ENCODE data around the gene SUSD1.
"Not testable (repeated sequence)": the region's sequence is repeated elsewhere in the genome, so short reads cannot be mapped to it uniquely, and the experiment has no call there.

Gene SUSD1

DNA sequence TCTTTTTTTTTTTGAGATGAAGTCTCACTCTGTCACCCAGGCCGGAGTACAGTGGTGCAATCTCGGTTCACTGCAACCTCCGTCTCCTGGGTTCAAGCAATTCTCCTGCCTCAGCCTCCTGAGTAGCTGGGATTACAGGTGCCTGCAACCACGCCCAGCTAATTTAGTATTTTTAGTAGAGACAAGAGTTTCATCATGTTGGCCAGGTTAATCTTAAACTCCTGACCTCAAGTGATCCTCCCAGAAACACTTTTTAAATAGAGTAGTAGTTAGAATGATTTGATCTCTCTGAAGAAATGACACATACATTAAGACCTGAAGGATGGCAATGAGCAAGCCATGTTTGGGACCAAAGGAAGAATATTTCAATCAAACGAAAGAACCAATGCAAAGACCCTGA is 46.7 kb downstream of the SUSD1 start:
- not testable (repeated sequence) for DNase-seq

DNA sequence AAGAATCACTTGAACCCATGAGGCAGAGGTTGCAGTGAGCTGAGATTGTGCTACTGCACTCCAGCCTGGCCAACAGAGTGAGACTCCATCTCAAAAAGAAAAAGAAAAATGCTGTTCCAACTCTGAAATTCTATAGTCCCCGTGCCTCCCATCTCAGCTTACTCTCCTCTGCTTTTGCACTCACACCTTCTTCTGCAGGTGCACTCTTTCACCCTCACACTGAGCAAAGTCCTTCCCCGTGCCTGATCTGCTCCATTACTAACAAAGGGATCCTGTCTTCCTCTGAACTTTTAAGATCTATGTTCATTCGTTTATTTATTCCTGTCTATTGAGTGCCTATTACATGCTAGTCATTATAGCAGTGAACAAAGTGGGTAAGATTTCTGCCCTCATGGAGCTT is 47.8 kb downstream of the SUSD1 start:
- no peak for DNase-seq

DNA sequence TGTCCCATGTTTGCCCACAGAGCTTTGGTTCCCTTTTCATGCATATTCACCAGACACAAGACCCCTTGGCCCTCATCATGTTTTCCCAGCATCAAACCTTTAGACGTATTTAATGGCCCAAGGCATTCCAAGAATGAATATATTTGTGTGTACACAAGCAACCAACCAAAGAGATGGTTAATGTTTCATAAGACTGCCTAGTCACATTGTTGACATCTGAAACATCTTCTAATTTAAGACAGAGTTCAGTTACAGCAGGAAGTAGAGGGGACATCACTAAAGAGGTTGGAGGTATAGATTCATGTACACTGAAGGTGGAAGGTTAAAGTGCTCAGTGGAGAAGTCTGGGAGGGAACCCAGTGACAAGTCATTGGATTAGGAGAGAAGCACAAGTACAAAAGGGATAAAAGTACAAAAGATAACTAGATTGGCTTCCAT is 49.1 kb downstream of the SUSD1 start:
- DNase-seq = no peak

DNA sequence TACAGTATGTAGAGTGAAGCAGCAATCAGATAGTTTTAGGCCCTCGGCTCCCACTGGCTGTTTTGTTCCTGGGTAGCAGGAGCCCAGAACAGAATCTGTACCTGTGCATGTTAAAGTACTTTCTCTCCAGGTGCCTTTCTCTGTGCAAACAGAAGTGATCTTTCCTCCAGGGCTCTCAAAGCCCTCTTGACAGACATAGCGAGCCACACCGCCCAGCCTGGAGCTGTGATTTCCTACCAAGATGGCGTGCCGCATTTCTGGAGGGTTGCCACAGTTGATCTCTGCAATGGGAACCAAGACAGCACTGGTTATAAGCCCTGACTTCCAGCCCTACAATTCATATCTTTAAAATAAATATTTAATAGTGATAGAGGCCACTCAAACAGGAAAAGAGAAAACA is 50.9 kb downstream of the SUSD1 start:
- DNase-seq = no peak

DNA sequence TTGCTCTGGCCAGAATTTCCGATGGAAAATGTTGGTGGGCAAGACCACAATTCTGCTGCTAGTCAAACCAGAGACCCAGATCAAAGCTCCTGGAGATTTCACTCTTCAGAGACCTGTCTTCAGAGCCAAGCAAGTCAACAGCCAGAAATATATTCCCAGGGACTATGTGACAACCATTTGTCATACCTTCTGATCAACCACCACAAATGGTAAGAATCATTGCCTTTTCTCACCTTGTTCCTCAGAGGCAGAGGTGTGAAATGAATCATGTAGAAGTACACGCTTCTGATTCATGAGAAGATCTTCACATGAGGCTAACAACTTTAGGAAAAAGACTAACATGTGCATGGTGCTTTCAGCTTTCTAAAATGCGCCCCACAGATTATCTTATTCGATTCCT is 53.5 kb downstream of the SUSD1 start:
- DNase-seq = no peak

DNA sequence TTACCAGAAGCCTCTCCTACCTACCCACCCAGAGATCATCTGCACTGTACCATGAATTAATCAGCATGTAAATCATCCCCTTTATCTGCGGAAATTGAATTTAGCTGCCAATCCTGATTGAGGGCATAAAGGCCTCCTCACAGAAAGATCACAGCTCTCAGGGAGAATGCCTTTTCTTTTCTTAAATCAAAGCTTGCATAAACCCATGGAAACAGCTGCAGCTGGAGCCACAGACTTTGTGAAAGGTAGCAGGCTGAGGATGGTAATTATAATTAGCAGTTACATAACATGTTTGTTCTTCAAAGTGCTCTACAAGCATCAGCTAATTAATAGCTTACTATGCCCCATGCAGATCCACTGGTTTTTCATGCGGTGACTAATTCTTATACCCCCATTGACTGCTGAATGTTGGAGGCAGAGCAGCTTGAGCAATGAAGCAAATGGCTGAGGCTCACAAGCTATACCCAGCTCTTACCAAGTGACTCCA is 54.6 kb downstream of the SUSD1 start:
- no peak for DNase-seq

DNA sequence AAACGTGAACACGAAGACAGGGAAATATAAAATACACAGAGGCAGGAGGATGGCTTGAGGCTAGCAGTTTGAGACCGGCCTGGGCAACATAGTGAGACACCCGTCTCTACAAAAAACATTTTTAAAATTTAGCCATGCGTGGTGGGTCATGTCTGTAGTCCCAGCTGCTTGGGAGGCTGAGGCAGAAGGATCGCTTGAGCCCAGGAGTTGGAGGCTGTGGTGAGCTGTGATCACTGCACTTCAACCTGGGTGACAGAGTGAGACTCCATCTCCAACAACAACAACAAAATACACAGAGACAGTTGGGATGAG is 55.1 kb downstream of the SUSD1 start:
- no peak for DNase-seq

DNA sequence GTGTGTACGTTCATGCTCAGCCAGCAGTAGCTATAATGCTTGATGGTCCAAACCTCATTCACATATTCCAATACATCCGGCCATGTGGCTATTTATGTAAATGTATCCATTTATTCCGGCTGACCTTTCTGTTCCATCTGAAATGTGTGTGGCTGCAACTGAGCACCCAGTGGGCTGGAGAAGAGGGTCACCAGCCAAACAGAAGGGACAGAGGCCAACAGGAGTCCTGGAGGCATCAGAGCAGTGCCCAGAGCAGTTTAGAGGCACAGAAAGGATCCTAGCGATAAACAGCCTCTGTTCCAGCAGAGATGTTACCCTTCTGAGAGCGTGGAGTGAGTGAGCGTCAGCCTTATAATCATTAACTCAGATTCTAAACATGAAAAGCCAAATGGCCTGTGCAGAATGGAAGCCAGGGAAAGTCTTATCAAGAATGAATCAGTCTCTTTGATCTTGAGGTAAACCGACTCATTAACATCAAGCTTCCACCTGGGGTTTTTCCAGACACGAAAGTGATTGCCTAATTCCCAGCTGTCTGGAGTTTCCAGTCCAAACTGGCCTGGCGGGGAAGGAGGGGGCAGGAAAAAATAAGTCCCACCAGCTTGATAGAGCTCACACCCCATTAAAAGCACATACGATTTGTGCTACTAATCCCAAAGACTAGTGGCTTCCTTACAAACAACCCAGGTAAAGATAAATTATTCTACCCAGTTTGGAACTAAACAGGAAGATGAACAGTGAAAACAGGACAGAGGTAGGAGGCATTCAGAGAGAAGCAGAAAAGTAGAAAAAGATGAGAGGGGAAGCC is 55.7 kb downstream of the SUSD1 start:
- no peak for DNase-seq

DNA sequence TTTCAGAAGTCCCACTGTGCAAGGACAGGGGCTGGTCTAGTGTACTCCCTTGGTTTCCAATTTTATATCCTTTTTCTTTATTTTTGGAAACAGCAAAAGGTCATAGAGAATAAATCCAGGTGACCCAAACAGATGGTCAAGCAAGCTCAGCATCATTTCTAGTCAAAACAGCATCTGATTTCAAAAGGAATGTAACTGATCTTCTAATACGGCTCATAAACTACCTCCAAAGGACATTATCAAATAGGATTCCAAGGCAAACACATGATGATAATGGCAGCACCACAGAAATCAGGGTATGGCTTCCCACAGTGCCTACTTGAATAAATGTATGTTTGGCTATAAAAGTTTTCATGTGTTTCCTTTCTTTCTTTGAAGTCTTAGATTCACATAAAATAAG is 57.1 kb downstream of the SUSD1 start:
- no peak for DNase-seq

DNA sequence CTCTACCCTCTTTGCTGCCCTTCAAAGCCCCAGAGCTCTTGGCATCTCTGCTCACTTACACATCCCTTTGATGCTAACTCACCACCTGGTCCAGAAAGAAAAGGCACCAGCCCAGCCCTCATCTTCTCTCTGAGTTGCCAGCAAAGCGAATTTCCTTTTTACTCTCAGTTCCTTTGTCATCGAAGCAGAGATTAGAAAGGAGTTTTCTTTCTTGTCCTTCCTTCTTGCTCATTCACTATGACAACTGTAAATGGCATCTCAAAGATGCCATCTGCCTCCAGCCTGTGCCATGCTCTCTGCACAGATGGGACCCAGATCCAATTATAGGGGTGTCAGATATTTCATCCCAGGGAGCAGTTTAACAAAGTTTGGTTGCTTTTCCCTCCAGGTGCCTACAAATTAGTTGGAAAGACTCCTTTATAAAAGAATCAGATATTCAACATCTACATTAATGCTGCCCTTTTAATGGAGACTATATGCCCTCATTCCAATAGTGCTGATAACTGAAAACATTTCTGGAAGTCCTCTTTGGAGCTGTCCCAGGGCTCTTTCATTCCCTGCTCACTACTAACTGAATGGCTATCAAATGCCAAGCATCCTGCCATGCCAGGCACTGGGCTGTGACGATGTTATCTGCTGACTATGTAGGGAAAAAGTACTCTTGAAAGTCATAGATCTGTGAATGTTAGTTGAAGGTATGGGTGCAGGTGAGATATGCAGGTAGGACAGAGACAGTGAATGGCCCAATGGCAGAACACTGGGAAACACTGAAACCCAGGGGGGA is 58.9 kb downstream of the SUSD1 start:
- no peak for DNase-seq

DNA sequence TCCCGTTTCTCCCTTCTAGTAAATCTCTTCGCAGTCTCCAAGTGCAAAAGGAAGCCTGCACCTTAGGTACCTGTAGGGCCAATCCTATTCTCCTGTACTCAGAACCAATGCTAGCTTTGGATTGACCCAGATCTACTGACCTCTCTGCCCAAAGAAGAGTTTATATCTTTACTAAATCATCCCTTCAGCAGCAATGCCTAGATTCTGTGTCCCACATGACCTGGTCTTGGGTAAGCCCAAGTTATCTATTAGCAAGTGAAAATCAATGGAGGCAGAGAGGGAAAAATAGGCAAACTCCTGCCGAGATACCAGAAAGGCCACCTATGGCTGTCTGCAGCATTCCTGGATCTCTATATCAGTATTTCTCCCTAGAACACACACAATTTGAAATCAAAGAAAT is 60.0 kb downstream of the SUSD1 start:
- no peak for DNase-seq

DNA sequence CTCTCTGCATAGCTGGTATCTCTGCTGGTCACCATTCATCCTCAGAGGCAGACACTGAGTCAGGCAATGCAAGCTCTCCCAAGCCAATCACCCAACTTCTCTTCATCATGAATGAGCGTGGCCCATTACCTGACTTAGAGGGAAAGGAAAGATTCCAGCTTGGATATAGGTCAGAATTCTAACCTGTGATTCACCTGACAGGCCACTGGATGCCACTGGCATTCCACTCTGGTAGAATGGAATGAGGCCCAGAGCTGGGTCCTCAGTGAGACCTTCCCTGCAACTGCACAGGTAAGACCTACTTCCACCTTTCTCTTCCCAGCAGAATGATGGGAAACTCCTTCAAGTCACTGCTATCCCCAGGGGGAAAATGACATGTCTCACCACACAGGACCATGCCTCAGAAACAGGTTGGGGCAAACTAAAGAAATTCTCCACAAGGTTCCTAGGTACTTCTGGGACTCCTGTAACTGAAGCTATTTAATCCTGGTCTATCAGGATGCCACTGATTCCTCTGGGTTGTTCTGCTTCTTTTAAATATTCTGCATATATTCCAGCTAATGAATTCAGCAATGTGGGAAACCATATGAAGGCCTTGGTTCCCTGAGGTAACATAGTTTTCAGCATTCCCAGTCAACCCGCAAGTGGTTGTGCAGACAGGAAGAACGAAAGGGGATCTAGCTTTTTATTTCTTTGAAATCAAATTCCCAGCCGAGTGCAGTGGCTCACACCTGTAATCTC is 62.0 kb downstream of the SUSD1 start:
- DNase-seq = no peak

DNA sequence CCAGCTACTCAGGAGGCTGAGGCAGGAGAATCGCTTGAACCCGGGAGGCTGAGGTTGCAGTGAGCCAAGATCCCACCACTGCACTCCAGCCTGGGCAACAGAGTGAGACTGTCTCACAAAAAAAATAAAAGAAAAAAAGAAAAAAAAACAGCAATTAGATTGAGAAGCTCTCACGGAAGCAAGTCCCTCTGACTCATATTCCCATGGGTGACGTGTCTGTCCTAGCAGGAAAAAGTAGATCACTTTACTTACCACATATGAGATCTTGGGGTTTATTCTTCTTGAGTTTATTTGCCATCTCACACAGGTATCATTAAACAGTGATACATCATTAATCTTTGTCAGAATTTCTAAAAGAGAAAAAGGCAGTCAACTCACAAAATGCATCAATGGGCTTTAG is 62.6 kb downstream of the SUSD1 start:
- no peak for DNase-seq

DNA sequence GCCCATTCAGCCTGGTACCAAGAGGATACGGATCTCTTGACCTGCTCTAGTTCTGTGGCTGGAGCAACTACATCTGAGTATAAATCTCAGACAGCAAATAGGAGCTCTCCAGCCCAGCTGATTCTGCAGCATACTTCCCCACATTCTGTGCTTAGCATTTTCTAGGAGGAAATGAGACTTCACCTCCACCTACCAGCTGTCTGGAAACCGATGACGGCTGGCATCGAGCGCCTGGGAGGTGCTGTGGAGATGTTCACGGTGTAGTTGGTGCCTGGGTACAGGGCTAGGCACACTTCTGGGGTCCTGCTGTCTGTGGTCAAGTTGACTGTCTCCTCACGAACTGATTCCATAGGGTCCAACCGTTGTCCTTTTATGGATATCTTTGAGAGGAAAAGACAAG is 63.6 kb downstream of the SUSD1 start:
- no peak for DNase-seq

DNA sequence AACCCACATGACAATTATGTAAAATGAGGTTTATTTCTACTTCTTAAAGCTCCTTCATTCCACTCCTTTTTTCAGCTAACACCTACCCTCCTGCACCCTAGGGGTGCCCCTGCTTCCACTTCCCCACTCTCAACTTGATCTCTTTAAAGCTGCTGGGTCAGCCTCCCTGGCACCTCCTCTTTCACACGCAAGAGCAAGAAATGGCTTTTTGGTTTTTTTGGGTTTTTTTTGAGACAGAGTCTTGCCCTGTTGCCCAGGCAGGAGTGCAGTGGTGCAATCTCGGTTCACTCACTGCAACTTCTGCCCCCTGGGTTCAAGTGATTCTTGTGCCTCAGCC is 64.4 kb downstream of the SUSD1 start:
- no peak for DNase-seq

DNA sequence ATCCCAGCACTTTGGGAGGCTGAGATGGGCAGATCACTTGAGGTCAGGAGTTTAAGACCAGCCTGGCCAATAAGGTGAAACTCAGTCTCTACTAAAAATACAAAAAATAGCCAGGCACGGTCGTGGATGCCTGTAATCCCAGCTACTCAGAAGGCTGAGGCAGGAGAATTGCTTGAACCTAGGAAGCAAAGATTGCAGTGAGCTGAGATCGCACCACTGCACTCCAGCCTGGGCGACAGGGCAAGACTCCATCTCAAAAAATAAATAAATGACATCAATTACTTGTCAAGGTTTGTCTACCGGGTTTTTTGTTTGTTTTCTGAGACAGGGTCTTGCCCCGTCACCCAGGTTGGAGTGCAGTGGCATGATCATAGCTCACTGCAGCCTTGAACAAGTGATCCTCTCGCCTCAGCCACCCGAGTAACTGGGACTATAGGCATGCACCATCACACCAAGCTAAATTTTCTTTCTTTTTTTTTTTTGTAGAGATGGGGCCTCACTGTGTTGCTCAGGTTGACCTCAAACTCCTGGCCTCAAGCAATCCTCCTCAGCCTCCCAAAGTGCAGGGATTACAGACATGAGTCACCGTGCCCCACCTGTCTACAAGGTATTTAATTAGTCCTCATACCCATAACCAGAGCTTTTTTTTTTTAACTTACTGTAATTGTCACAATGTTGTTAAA is 64.9 kb downstream of the SUSD1 start:
- DNase-seq = no peak

DNA sequence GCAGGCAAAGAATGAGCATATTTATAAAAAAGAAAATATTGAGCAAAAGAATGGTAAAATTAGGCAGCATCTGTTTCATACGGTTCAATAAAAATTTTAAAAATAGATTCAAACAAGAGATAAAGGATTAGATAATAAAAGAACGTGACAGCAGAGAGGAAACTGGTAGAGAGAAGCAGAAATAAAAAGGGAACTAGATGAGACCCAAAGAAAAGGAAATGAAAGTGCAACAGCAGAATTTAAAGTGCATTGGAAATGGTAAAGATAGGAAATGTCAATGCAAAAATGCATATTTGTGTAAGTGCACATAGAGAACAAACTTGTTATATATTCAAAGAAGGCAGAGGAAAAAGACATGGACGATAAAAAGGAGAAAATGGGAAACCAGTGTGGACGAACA is 70.2 kb downstream of the SUSD1 start:
- no peak for DNase-seq

DNA sequence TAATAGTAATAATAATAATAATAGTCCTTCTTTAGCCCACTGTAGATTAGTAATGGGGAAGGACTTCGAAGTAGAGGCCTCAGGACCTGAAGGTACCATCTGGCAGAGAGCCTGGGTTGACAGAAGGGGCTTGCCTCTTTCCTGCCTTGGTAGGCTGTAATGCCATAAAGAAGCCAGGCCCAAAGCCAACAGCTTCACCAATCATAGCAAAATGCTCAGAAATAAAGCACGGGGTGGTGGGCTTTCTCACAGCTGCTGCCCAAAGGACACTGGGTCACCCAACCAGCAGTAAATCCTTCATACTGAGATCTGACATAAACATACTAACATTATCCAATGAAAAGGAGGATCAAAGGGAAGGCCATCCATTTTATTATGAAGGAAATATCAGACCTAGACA is 70.7 kb downstream of the SUSD1 start:
- no peak for DNase-seq

DNA sequence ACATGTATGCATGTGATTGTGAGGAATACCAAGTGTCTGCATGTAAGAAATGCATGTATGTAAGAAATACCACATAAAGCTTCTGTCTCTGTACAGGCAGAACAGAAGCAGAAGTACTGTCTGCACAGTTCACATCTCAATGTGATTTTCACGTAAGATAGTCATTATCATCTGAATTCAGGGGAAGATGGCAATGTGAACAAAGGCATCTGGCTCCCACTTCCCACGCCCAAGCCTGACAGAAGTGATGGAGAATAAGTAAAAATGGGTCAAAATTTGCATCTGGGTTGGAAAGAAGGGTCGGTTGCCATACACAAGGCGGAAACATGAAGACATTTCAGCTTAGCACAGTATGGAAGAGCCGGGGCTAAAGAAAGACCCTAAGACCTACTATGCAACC is 71.7 kb downstream of the SUSD1 start:
- no peak for DNase-seq

DNA sequence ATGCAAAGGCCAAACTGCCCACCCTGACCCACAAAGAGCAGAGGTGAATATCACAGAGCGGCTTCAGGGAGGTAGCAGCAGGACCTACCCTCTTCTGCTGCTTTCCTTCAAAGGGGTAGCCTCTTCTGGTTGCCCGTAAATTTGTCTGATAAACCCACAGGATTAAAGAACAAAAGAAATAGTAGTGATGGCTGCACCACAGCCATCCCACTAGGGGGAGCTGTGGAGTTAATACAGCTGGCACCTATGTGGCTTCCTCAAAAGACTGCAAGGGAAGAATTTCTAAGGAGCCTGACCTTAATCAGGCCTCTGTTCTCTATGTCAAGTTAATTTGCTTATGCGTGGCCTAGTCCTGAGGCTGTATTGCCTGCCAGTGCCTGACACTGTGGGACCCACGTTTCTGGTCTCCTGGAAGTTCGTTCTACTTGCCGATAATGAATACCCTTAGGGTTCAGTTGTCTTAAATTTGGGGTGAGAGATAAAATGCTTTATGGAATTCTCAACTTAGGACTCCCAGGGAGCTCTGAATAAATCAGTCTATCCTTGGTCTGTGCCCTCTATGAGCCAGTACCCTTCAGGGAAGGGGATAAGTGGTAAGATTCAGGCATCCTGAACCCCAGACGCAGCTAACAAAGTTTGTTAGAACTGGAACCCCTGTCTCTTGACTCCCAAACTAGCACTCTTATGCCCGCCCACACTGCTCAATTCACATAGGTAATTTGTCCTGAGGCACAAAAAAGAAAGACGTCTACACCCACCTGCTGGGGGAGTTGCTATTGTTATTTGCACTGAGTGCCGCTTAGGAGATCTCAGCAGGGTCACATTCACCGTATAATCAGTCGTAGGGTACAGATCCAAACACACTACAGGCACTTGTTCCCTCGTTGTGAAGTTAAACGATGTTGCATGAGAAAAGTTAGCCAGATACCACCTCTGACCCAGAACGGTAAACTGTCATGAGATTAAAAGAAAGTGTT is 77.1 kb downstream of the SUSD1 start:
- DNase-seq = peak; percentile 58

DNA sequence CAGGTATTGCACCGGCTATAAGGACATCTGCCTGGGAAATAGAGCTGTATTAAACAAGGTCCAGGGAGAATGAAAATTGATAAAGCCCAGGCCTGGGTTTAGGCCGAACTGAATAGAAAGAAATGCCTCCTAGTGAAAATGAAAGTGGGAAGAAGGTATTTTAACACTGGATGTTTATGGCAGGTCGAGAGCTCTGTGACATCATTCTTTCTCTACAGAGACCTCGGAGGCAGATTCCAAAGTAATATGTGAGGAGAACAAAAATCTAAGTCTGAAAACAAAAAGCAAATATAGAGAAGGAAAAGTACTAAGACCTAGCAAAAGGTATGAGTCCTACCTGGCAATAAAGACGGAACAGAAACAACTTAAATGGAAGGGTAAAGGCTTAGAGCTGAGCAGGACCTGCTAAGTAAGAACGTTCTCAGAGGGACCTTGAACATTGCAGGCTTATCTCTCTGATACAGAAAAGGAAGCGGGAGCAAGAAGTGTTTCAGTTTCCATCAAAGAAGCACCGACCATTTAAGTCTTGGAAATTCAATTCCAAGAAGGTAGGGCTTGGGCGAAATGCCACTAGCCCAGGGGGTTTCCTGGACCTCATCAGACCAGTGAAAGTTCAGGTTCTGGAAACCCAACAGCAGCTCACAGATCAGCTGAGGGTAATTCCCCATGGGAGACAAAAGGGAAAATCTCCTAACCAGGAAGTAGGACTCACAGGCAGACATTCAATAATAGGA is 80.0 kb downstream of the SUSD1 start:
- no peak for DNase-seq

All from NCI-H1048 (cell line).